Stimulated activated naive CD8-positive, alpha-beta T cell treated with anti-CD3 and anti-CD28 coated beads, Interleukin-15, amount 100 ng/mL, for 72 hours (primary cell): ENCODE measurements around the gene LMF2.
"Not testable (repeated sequence)": the region's sequence is repeated elsewhere in the genome, so short reads cannot be mapped to it uniquely, and the experiment has no call there.

Experiments used
- ATAC-seq: fragments of 150-1000 bp; cut with Tn5 transposase; 2 replicates; pipeline ENCODE4 v1.10.0; 2021; ENCODE audit warnings: mild to moderate bottlenecking, moderate library complexity
- DNase-seq, 2 donors: peaks; one replicate each; pipeline ENCODE4 v3.0.0; 2021 to 2022
- H3K27ac Mint-ChIP-seq, 2 donors: one replicate each; pipeline ENCODE4 v1.8.0; 2022; ENCODE audit warnings: mild to moderate bottlenecking in 2 of 2, mixed read lengths in 2 of 2, moderate library complexity in 2 of 2
- H3K27me3 Mint-ChIP-seq: one replicate; pipeline ENCODE4 v1.8.0; 2022; ENCODE audit warnings: mixed read lengths
- H3K4me1 Mint-ChIP-seq: one replicate; pipeline ENCODE4 v1.8.0; 2022; ENCODE audit warnings: mild to moderate bottlenecking, mixed read lengths
- H3K4me3 Mint-ChIP-seq, 2 donors: one replicate each; pipeline ENCODE4 v1.8.0; 2022; ENCODE audit warnings: mild to moderate bottlenecking in 2 of 2, mixed read lengths in 2 of 2, moderate library complexity in 1 of 2
- H3K9me3 Mint-ChIP-seq, 2 donors: one replicate each; pipeline ENCODE4 v1.8.0; 2022; ENCODE audit warnings: mixed read lengths in 2 of 2

LMF2 gene

DNA sequence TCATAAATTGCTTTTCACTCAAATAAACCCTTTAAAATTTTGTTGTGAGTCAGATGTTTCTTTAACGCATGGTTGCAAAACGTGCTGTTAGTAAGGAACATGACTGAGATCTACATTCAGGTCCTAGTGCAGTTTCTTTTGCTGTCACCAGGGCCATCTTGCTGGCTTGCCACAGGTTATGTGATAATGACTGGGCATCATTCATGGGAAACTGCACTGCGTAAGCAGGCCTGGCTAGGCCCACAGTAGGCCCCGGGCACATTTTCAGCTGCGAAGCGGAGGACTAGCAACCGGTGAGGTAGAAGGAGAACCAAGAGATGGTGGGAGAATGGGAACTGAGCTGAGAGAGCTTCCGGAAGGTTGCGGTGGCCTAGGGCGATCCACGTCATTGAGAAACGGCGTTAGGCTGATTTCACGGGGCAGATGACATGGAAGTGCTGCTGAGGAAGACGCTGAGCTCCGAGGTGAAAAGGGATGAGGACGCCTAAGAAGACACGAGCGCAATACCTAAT, 35.0 kb upstream of the LMF2 start:
- ATAC-seq (no peak), DNase-seq (peak in 1 of 2 donors; percentile 67)
- peak overlapping the region; percentile 7 to 69 for H3K4me3 Mint-ChIP-seq

DNA sequence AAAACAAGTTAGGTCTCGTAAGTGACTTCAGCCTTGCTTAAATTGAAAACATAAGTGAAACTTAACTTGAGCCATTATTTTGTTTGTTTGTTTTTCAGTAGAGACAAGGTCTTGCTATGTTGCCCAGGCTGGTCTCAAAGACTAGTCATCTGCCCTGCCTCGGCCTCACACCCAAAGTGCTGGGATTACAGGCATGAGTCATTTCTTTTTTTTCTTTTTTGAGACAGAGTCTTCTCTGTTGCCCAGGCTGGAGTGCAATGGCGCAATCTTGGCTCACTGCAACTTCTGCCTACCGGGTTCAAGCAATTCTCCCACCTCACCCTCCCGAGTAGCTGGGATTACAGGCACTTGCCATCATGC, 34.1 kb upstream of the LMF2 start:
- Mint-ChIP-seq H3K4me1 (peaks cover 89% of the 10 kb centered on the region), H3K27ac (peak overlapping the region; percentile 96 to 100), H3K4me3 (peak overlapping the region; percentile 54 to 69)
- H3K9me3 Mint-ChIP-seq, H3K27me3 Mint-ChIP-seq, ATAC-seq: not testable (repeated sequence)
- peak in 1 of 2 donors; percentile 67 for DNase-seq

More for the DNA sequence above, 35.0 kb upstream of the LMF2 start:
- Mint-ChIP-seq H3K27ac (peak overlapping the region in 1 of 2 donors; percentile 92), H3K27me3 (no peaks in the 10 kb centered on the region), H3K4me1 (peaks cover 84% of the 10 kb centered on the region), H3K9me3 (peaks cover 0 to 4% of the 10 kb centered on the region in 2 donors)

DNA sequence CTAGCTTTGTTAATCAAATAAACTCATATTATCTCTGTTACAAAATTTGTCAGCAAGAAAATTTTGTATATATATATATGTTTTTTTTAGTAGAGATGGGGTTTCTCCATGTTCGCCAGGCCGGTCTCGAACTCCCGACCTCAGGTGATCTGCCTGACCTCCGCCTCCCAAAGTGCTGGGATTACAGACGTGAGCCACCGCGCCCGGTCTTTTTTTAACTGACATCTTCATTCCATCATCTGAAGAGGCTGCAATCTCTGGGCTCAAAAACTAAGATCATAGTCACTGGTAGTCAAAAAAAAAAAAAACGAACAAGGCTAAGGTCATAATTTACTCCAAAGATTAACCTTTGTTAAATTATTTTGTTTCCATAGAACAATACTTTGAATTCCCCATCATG, 32.9 kb upstream of the LMF2 start:
- peak overlapping the region; percentile 54 to 69 for H3K4me3 Mint-ChIP-seq
- no peaks in the 10 kb centered on the region for H3K27me3 Mint-ChIP-seq
- DNase-seq (no peak), ATAC-seq (no peak)
- peak overlapping the region; percentile 96 to 100 for H3K27ac Mint-ChIP-seq
- peaks cover 0 to 4% of the 10 kb centered on the region in 2 donors for H3K9me3 Mint-ChIP-seq
- H3K4me1 Mint-ChIP-seq = peaks cover 78% of the 10 kb centered on the region

DNA sequence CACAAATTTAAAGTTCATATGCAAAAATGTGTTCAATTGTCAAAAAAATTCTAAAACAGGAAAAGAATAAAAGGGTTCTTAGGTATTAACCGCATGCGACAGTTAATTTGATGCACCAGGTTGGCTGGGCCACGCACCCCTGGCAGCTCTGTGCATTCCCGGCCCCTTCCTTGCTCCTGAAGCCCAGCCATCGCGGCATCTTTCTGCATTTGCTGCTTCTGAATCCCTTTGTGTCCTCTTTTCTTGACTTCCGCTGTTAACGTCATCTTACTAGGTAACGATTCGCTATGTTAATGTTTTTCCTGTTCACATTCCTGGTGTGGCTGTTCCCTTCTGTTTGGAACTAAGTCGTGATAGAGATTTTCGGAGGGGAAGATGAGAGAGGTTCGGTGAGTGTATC, 30.3 kb upstream of the LMF2 start:
- DNase-seq (no peak), ATAC-seq (no peak)
- peaks cover 83% of the 10 kb centered on the region for H3K4me1 Mint-ChIP-seq
- peaks cover 8% of the 10 kb centered on the region for H3K27me3 Mint-ChIP-seq
- H3K9me3 Mint-ChIP-seq = peaks cover 0 to 4% of the 10 kb centered on the region in 2 donors
- H3K27ac Mint-ChIP-seq = peak overlapping the region; percentile 83 to 100
- peak overlapping the region; percentile 32 to 62 for H3K4me3 Mint-ChIP-seq

DNA sequence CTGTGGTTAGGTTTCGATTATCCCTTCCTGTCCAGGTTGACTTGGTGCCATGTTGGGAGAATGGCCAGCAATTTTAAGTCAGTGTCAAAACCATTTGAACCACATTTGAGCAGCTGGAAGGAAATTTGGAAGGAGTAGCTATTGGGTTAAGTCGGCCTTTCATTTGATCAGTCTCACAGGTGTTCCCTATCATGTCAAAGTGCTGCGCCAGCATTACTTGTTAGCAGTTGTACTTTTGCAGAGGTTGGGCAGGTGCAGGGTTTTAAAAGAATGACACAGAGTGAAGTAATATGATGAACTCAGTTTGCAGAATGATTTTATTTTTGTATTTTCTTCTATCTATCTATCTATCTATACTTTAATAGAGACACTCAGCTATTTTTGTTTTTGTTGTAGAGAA, 28.7 kb upstream of the LMF2 start:
- ATAC-seq = no peak
- no peak for DNase-seq
- Mint-ChIP-seq H3K9me3 (no peaks in the 10 kb centered on the region), H3K27me3 (peaks cover 10% of the 10 kb centered on the region), H3K4me3 (no peak overlapping the region), H3K4me1 (peaks cover 73% of the 10 kb centered on the region), H3K27ac (peak overlapping the region in 1 of 2 donors; percentile 34)

DNA sequence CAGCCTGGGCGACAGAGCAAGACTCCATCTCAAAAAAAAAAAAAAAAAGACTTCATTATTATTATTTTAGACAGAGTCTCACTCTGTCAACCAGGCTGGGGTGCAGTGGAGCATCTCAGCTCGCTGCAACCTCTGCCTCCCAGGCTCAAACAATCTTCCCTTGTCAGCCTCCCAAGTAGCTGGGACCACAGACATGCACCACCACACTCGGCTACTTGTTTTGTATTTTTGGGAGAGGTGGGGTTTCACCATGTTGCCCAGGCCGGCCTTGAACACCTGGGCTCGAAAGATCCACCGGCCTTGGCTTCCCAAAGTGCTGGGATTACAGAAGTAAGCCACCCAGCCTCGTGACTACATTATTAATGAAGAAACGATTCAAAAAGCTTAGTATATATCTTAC, 27.6 kb upstream of the LMF2 start:
- ATAC-seq (no peak), DNase-seq (no peak)
- H3K27me3 Mint-ChIP-seq = peaks cover 10% of the 10 kb centered on the region
- H3K27ac Mint-ChIP-seq = peak overlapping the region in 1 of 2 donors; percentile 67
- peaks cover 62% of the 10 kb centered on the region for H3K4me1 Mint-ChIP-seq
- H3K9me3 Mint-ChIP-seq = no peaks in the 10 kb centered on the region
- no peak overlapping the region for H3K4me3 Mint-ChIP-seq

DNA sequence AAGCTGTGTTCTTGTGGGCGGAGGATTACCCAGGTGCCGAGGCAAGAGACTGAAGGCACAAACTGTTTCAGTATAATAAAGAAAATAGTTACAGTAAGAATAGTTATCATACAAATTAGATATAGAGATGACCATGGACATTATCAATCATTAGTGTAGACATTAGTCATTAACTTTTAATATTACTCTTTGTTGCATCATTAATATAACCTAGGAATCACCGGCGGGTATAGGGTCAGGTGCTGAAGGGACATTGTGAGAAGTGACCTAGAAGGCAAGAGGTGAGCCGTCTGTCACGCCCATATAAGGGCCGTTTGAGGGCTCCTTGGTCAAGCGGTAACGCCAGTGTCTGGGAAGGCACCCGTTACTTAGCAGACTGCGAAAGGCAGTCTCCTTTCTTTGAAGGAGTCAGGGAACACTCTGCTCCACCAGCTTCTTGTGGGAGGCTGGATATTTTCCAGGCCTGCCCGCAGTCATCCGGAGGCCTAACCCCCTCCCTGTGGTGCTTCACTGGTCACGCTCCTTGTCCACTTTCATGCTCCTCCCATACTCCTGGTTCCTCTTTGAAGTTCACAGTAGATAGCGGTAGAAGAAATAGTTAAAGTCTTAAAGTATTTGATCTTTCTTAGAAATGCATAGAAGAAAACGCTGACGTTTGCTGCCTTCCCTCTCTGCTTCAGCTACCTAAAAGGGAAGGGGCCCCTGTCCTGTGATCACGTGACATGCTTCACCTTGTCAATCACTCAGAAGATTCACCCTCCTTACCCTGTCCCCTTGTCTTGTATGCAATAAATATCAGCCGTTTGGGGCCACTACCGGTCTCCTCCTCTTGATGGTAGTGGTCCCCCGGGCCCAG, 26.6 kb upstream of the LMF2 start:
- Mint-ChIP-seq H3K27ac (peak overlapping the region; percentile 29 to 54), H3K27me3 (peaks cover 10% of the 10 kb centered on the region), H3K4me1 (peaks cover 55% of the 10 kb centered on the region), H3K4me3 (peak overlapping the region; percentile 90 to 100)
- not testable (repeated sequence) for DNase-seq, H3K9me3 Mint-ChIP-seq, ATAC-seq

DNA sequence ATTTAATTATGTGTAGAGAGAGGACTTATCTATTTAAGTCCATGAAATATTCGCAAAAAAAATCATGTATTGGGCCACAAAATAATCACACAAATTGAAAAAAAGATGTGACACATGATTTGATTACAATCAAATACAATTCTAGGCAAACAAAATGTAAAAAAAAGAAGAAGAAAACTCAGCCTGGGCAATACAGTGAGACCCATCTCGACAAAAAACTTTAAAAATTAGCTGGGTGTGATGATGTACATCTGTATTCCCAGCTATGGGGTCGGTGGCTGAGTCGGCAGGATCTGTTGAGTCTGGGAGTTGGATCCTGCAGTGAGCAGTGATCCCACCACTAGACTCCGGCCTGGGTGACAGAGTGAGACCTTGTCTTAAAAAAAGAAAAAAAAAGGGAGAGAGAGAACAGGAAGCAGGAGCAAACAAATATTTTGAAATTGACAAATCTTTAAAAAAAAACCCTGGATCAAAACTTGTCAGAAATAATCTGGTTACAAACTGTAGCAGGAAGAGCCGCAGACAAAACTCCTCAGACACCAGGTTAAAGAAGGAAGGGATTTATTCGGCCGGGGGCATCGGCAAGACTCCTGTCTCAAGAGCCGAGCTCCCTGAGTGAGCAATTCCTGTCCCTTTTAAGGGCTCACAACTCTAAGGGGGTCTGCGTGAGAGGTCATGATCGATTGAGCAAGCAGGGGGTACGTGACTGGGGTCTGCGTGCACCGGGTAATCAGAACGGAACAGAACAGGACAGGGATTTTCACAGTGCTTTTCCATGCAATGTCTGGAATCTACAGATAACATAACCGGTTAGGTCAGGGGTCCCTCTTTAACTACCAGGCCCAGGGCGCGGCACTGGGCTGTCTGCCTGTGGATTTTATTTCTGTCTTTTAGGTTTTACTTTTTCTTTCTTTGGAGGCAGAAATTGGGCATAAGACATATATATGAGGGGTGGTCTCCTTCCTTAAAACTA, 25.6 kb upstream of the LMF2 start:
- Mint-ChIP-seq H3K4me3 (peak overlapping the region; percentile 90 to 100), H3K27me3 (peaks cover 10% of the 10 kb centered on the region), H3K27ac (peak overlapping the region; percentile 93 to 100), H3K4me1 (peaks cover 55% of the 10 kb centered on the region), H3K9me3 (no peaks in the 10 kb centered on the region)
- DNase-seq (no peak), ATAC-seq (no peak)

DNA sequence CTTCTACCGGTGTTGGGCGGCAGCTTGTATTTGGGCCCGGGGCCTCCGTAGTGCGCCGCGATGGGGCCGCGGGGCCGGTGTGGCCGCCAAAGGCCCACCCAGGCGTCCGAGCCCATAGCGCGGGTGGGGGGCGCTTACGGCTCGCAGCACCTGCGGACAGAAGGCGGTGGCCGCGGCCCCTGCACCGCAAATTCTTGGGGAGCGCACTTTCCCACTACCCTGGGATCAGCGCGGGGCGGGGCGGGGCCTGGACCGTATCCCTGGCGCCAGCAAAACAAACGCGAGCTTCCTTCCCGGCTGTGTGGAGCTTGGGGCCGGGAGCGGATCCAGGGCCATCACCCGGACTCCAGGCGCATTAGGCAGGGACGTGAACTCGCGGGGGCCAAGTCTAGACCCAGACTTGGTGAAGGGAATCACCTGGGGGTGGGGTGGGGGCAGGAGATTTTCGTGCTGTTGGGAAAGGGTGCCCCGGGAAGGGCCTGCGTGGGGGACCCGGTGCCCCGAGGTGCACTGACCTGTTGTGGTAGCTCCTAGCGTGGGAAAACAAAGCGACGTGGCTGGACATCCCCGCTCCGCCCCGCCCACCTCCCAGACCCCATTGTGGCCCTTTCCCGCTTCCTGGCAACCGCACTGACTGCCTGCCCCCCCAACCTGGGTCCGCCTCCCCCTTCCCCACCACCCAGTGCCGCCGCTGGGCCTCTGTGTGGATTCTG, 24.6 kb upstream of the LMF2 start:
- DNase-seq = peak in 1 of 2 donors; percentile 38

DNA sequence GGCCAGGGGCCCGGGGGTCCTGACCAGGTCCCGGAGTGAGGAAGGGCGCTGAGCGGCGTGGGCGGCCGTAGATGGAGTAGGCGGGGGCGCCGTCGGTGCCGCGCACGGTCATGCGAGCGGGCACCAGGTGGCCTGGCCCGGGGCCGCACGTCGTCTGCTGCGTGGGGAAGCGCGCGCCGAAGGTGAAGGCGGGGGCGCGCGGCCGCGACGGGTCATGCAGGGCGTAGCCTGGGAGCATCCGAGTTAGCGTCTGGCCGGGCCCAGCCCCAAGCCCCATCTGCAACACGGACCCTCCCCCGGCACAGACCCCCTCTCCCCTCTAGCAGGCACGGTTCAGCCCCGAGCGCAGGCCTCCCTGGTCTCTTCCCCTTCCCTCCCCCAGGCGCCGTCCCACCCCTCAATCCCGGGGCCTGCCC, 24.1 kb upstream of the LMF2 start:
- peak; percentile 78 to 88 for DNase-seq
- Mint-ChIP-seq H3K4me3 (peak overlapping the region; percentile 90 to 100), H3K4me1 (peaks cover 55% of the 10 kb centered on the region), H3K9me3 (no peaks in the 10 kb centered on the region), H3K27ac (peak overlapping the region; percentile 99 to 100), H3K27me3 (peaks cover 10% of the 10 kb centered on the region)
- peak; percentile 69 for ATAC-seq

More for the DNA sequence above, 24.6 kb upstream of the LMF2 start:
- peak overlapping the region; percentile 90 to 100 for H3K4me3 Mint-ChIP-seq
- H3K4me1 Mint-ChIP-seq = peaks cover 55% of the 10 kb centered on the region
- ATAC-seq = no peak
- peaks cover 10% of the 10 kb centered on the region for H3K27me3 Mint-ChIP-seq
- peak overlapping the region; percentile 99 to 100 for H3K27ac Mint-ChIP-seq
- H3K9me3 Mint-ChIP-seq = no peaks in the 10 kb centered on the region

DNA sequence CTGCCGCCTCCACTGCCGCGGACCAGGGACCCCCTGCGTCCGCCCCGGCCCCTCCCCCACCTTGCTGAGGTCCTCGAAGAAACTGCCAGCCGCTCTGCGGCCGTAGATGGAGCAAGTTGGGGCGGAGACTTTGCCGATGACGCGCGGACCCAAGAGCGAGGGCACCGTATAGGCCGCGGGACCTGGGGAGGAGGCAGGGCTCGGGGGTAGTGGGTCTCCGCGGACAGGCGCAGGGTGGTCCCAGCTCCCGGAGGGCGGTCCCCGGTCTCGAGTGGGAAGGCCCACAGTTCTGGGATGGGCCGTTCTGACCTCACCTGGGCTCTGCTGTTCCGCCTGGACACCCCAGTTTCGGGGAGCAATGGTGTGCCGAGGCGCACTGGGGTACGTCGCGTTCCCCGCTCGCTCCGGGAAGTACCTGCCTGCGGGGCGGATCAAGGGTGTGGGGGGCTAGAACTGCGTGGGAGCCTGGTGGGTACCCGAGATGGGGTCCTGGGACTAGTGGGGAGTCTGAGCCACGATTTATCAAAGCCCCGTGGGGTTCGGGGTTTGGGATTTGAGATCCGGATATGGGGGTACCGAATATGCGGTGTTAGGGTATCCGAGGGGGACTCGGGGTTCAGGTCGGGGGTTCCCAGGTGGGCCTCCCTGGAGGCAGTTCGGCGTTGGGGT, 23.5 kb upstream of the LMF2 start:
- Mint-ChIP-seq H3K9me3 (no peaks in the 10 kb centered on the region), H3K4me3 (peak overlapping the region; percentile 90 to 100), H3K4me1 (peaks cover 57% of the 10 kb centered on the region), H3K27ac (peak overlapping the region; percentile 99 to 100), H3K27me3 (peaks cover 10% of the 10 kb centered on the region)
- DNase-seq (peak; percentile 85 to 90), ATAC-seq (peak; percentile 55)

DNA sequence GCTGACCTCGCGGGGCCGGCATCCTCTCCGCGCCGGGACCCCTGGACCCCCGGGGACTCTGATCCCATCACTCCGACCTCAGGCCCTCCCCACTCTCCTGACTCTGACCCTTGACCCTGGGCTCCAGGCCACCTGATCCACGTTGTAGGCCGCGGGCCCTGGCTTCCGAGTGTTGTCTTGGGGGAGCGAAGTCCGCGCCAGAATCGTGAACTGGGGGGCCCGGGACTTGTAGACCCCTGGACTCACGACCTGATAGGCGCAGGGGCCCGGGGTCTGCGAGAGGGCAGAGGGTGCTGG, 23.0 kb upstream of the LMF2 start:
- Mint-ChIP-seq H3K9me3 (no peaks in the 10 kb centered on the region), H3K4me1 (peaks cover 57% of the 10 kb centered on the region), H3K27me3 (peaks cover 10% of the 10 kb centered on the region), H3K27ac (peak overlapping the region; percentile 99 to 100), H3K4me3 (peak overlapping the region; percentile 90 to 100)
- DNase-seq = no peak
- ATAC-seq = no peak

DNA sequence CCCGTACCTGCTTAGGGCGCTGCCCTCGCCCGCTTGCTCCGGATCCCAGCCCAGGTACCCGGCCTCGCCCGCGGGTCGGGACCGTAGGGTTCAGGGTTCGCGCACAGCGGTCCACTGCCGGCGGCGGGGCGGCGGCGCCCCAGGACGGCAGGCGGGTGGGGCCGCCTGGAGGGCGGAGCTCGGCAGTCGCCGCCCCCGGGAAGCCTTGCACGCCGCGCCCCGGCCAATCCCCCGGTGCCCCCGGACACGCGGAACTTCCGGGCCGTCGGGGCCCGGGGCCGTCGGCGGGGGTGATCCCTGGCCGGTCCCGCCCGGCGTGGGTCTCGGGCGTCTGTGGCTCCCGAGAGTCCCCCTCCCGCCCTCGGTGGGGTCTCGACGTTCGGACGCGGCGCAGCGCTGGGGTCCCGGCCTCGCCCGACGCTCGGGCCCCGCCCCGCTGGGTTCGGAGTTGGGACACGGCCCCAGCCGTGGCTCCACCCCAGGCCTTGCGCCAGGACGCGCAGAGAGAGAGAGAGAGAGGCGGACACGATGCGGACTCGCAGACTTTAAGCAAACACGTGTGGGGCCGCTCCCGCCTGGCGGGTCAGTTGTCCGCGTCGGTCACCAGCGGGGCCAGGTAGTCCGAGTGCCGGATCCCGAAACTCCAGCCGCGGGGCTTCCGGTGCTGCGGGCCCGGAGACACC, 22.5 kb upstream of the LMF2 start, which contains the start of gene TYMP:
Gene TYMP, minus strand, starts transcription at position 116 of the 683 bp plus-strand sequence. CDS start 303 bp downstream, outside the sequence.
- peaks cover 10% of the 10 kb centered on the region for H3K27me3 Mint-ChIP-seq
- DNase-seq = peak; percentile 81 to 83
- H3K4me1 Mint-ChIP-seq = peaks cover 58% of the 10 kb centered on the region
- peak within 1 kb of the TSS; percentile 99 to 100 for H3K27ac Mint-ChIP-seq
- H3K4me3 Mint-ChIP-seq = peak within 1 kb of the TSS; percentile 95 to 100
- ATAC-seq = peak; percentile 27
- H3K9me3 Mint-ChIP-seq = no peaks in the 10 kb centered on the region

DNA sequence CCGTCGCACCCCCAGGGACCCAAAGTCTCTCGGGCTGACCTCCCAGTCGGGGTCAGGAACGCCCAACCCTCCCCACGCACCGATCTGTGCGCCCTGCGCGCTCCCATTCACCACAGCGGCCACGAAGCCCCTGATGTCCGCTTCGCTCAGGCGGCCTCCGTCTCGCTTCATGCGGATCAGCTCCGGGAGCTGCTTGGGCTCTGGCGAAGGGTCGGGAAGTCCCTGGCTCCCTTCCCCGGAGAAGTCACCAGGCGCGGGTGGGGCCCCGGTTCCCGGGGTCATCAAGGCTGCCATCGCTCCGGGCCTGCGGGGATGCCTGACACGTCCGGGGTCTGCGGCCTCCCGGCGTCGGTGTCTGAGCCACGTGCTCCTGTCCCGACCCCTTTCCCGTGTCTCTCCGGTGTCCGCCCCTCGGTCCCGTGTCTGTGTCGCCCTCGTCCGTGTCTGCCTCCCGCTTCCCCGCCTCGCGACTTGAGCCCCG, 22.0 kb upstream of the LMF2 start:
- ATAC-seq (no peak), DNase-seq (no peak)
- Mint-ChIP-seq H3K4me3 (peak overlapping the region; percentile 95 to 100), H3K9me3 (no peaks in the 10 kb centered on the region), H3K27ac (peak overlapping the region; percentile 52 to 67), H3K4me1 (peaks cover 59% of the 10 kb centered on the region), H3K27me3 (peaks cover 10% of the 10 kb centered on the region)
